ENCODE data around the gene FOXN3.
"Not testable (repeated sequence)": the region's sequence is repeated elsewhere in the genome, so short reads cannot be mapped to it uniquely, and the experiment has no call there.

The FOXN3 gene

GRCh38 chr14:89114109-89114508, 302.9 kb downstream of the FOXN3 start:
- DNase-seq, result no peak

GRCh38 chr14:89112720-89113119, 304.3 kb downstream of the FOXN3 start:
- no peak for DNase-seq

DNA sequence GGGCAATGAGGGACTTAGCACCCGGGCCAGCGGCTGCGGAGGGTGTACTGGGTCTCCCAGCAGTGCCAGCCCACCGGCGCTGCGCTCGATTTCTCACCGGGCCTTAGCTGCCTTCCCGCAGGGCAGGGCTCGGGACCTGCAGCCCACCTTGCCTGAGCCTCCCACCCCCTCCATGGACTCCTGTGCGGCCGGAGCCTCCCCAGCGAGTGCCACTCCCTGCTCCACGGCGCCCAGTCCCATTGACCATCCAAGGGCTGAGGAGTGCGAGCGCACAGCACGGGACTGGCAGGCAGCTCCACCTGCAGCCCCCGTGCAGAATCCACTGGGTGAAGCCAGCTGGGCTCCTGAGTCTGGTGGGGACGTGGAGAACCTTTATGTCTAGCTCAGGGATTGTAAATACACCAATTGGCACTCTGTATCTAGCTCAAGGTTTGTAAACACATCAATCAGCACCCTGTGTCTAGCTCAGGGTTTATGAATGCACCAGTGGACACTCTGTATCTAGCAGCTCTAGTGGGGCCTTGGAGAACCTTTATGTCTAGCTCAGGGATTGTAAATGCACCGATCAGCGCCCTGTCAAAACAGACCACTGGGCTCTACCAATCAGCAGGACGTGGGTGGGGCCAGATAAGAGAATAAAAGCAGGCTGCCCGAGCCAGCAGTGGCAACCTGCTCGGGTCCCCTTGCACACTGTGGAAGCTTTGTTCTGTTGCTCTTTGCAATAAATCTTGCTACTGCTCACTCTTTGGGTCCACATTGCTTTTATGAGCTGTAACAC, 305.1 kb downstream of the FOXN3 start:
- DNase-seq, result not testable (repeated sequence)

DNA sequence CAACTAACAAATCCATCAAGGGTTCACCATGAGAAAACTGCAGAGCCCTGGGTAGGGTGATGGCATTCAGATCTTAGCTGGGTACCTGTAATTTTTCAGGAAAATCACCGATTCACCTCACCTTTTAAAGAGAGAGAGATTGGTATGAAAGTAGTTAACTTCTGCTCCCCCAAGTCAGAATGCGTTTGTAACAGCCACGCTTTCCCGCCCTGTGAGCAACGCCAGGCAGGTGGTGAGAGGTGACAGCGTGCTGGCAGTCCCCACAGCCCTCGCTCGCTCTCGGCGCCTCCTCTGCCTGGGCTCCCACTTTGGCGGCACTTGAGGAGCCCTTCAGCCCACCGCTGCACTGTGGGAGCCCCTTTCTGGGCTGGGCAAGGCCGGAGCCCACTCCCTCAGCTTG, 305.8 kb downstream of the FOXN3 start:
- not testable (repeated sequence) for DNase-seq

- no peak for DNase-seq
These were observed 306.9 kb downstream of the FOXN3 start for GRCh38 chr14:89110110-89110509.

- DNase-seq, result no peak
These were observed 308.4 kb downstream of the FOXN3 start for GRCh38 chr14:89108608-89109007.

GRCh38 chr14:89107626-89108025, 309.4 kb downstream of the FOXN3 start:
- DNase-seq, result no peak

All from activated CD4-positive, alpha-beta T cell treated with anti-CD3 and anti-CD28 coated beads for 48 hours (primary cell).